ENCODE measurements around the gene GAB3.

GAB3 gene

DNA sequence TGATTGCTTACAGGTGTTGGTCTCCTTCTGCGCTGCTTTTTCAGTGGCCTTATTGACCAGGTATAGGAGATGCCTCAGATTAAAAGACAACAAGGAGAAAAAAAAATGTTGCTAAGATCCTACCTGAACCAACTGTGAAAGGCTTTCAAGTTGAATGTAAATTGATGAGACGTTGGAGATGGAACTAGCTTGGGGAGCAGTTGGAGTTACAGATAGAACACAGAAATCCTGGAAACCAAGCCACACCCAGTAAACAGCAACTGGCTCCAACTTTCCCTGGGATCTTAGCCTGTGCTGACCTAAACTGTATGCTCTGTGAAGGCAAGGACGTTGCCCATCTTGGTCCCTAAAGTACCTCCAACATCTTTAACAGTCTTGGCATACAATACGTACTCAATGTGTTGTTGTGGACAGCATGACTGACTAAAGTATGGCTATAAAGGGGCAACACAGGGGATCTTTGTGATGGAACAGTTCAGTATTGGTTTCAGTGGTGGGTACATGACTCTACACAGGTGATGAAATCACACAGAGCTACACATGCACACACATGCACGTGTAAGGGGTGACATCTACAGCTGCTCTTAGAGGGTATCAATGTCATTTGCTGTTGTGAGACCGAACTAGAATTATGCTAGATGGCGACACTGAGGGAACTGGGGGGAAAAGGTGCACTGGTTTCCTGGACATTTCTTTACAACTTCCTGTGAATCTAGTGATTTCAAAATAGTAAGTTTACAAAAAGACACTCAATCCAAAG lies 22.3 kb downstream of the GAB3 start:
- DNase-seq, result no peak
- intact Hi-C loops (cut with DNase I), result no loop called here

DNA sequence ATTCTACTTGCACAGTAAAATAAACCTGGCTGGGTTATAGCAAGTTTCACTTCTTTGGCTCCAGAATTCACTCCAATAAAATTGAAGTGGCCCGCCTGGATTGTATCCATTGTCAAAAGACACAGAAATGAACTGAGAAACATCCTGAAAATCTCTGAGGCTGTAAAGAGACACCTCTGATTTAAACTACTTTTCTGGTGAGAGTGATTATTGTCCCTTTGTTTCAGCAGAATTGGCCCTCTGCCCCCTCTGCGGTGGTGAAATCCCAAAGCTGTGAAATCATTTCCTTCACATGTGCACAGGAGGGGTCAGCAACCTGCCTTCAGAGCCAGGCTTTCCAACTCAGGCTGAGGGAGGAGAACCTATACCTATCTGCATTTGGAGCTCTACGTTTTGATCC lies 23.0 kb downstream of the GAB3 start:
- intact Hi-C loops (cut with DNase I), result no loop called here
- DNase-seq, result no peak

DNA sequence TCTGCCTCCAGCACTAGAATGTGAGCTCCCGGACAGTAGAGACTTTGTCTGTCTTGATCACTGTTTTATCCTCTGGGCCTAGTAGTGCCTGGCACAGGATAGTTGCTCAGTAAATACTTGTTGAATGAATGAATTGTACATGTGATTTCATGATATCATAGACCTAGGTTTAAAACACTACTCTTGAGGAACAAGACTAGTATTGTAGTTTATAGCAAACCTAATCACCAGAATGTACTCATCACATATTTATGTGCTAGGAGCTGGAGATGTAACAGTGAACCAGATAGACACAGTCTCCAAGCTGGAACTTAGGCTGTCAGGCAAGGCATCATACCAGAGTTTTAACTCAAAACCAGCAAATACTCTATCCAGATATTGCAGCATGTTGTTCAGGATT lies 23.5 kb downstream of the GAB3 start:
- intact Hi-C loops (cut with DNase I), result no loop called here
- no peak for DNase-seq

DNA sequence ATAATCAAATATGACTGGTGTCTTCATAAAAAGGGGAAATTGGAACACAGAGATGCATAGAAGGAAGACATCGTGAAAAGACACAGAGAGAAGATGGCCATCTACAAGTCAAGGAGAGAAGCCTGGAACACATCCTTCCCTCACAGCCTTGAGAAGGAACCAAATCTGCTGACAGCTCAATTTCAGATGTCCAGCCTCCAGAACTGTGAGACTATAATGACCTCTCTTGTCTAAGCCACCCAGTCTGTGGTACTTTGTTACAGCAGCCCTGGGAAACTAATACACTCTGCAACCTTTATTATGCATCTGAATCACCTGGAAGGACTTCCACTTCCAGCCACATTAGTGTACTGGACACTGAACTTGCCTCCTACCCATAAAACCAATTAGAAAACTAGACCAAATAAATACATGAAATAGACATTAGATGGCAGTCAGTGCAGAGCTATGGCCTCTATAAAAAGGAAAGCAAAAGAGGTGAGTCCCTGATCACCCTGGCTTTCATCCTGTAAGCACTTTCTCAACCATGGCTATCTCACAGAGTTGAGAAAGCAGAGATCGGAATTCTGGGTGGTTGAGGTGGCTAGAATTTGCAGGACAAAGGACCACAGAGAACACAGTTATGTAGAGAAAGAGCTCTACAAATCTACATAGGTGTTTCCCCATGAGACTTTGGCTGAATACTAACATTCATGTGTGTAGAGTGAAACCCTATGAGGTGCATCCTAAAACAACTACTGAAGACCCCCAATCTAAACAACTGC lies 25.7 kb downstream of the GAB3 start:
- DNase-seq, result no peak
- intact Hi-C loops (cut with DNase I), result no loop called here

DNA sequence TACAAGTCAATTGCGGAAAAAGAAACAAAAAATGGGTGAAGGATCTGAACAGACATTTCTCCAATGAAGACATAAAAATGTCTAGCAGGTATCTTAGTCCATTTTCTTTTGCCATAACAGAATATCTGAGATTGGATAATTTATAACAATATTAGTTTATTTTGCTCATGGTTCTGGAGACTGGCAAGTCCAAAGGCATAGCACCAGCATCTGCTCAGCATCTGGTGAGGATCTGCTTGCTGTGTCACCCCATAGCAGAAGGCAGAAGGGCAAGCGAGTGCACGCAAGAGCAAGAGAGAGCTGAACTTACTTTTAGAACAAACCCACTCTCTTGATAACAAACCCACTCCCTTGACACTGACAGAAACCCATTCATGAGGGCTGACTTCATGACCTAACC lies 29.7 kb downstream of the GAB3 start:
- intact Hi-C loops (cut with DNase I), result no loop called here
- DNase-seq, result no peak

DNA sequence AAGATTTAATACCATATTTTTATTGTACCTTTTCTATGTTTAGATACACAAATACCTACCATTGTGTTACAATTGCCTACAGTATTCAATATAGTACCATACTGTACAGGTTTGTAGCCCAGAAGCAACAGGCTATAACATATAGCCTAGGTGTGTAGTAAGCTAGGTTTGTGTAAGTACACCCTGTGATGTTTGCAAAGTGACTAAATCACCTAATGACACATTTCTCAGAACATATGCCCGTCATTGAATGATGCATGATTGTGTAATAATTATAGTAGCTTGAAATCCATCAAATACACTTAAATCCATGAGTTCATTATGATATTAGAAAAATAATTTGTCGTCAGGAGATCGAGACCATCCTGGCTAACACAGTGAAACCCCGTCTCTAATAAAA lies 30.8 kb downstream of the GAB3 start:
- DNase-seq, result no peak
- intact Hi-C loops (cut with DNase I), result no loop called here

DNA sequence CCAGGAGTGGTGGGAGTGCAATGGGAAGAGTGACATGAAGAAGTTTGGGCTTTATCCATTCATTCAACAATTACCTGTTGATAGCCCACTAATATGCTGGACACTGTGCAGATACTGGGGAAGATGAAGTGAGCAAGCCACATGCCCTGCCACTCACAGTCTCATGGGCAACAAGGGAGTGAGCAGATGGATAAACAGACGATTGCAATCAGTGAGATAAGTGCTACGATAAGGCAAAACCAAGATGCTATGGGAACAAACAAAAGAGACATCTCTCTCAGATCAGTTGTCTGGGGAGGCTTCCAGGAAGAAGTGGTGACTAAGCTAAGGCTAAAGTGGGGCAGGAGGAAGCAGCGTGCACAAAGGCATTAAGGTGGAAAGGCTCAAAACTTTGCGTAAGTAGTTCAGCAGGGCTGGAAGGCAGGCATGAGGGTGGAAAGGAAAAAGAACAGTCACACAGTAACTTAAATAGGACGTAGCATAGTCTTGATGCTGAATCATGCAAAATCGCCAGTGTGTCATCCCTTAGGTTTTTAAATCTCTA lies 31.7 kb downstream of the GAB3 start:
- DNase-seq, result no peak
- intact Hi-C loops (cut with DNase I), result no loop called here

DNA sequence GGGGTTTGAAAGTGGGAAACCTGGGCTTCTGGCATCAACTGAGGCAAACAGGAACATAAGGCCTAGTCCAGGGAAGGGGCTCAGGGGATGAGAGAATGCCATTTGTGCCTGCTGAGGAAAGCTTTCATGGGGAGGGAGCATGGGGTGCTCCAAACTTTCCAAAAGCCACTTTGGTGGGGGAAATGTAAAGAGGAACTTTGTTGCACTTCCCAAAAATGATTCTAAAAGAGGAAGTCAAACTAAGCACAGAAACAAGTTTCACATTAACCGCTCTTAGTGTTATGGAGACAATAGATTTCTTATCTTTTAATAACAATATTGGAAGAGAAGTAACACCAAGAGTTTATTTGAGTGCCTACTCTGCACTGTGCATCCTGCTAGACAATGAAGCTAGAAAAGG lies 32.3 kb downstream of the GAB3 start:
- DNase-seq, result no peak
- intact Hi-C loops (cut with DNase I), result no loop called here

DNA sequence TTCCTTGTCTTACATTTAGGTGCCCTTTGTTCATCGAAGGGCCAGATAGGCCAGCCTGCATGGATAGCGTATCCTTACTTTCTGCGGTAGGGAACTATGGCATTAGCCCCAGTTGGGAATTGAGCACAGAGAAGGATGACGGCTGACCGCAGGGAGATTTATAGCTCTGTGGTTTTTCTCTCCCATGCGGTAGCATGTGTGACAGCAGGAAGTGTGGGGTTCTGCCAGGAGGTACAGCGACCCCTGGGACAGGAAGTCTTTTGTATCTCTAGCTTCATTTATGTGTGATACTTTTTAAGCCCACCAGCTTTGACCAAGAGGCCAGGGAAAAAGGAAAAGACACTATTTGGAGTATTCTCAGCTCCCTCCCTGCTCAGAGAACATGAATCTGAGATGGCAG lies 33.1 kb downstream of the GAB3 start:
- intact Hi-C loops (cut with DNase I), result no loop called here
- DNase-seq, result peak in 1 of 42 donors; percentile 11

DNA sequence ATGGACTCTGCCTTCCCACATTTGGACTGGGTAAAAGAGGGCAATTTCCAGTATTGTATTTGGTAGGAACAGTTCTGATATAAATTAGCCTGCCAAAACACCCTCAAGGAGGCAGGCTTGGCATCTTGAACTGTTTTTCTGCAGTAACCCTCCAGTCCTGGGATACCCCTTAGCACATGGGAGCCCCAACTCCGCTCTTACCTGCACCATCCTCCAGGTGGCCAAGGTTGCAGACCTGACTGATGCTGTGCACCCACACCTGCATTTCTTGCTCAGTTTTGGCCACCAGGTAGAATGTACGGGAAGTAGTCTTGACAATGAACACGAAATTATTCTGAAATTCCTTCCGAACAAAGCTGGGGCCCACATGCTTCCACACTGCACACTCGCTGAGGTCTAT lies 35.1 kb downstream of the GAB3 start:
- DNase-seq, result no peak
- intact Hi-C loops (cut with DNase I), result no loop called here

DNA sequence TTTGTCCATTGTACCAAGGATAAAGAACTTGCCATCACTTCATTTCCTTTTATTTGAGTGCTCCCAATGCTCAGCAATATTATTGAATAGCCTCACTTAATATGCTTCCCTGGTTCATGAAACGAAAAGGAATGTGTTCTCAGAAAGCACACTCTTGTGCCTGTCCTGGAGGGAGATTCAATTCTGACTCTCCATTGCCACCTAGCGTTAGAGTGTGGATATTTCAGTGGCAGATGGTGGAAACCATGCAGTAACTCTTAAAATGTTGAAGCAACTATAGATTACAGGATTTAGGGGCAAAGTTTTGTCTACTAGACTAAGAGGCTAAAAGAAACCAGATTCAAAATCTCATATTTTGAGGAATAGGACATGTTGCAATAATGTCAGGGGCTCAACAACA lies 36.0 kb downstream of the GAB3 start:
- intact Hi-C loops (cut with DNase I), result no loop called here
- DNase-seq, result peak in 32 of 42 donors; percentile 18 to 79 (median 58)

DNA sequence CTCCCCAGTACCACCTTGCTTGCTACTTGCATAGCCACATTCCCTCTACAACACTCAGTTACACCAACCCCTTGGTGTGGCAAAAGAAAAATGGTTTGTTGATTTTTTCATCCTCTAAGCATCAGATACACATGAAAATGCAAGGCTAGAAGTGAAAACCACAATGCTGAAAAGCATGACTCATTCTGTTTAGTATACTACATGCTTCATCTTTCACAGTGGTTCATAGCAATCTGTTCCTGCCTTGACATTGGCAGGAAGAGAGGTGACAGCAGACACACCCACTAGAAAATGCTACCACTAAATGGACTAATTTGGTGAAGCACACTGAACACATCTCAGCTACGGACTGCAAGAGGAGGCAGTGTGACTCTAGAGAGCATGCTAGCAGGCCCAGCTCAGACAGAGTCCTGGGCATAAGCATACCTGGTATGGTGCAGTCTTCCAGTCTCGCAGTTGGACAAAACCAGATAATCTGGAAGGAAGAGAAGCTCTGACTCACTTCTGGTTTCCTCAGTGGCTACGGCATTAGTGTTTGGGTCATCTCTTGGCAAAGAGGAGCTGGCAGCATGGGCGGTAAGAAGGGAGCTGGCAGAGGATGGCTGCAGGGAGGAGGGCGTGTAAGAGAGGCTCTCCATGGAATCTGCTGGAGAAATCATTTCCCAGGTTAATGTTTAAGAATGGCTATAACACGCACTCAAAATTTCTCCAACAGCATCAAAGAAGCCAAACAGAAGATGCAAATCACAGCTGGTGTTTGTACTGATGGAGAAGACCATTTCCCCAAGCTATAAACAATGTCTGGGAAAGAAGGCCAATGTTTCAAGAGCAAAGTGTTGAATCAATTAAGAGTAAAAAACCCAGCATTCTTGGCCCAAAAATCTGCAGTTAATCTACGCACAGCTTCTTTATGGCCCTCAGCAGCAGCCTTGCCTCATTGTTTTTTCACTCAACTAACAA lies 37.8 kb downstream of the GAB3 start:
- DNase-seq, result no peak
- intact Hi-C loops (cut with DNase I), result no loop called here

DNA sequence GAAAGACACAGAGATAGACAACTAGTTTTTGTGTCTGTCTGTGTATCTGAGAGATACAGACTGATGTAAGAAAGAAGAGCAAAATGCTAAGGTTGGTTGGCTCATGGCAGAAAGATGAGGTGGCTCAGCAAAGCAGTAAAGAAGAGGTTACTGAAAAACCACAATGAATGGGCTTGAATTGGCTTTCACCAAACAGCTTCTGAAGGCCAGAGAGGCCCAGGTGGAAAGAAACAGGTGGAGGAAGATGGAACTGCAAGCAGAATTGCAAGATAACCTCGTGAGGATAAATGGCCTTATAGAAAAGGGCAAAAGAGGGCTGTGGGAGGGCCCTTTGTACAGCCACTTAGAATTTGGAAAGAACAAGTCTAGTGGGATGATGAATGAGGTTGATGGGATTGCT lies 39.6 kb downstream of the GAB3 start:
- DNase-seq, result no peak
- intact Hi-C loops (cut with DNase I), result no loop called here

DNA sequence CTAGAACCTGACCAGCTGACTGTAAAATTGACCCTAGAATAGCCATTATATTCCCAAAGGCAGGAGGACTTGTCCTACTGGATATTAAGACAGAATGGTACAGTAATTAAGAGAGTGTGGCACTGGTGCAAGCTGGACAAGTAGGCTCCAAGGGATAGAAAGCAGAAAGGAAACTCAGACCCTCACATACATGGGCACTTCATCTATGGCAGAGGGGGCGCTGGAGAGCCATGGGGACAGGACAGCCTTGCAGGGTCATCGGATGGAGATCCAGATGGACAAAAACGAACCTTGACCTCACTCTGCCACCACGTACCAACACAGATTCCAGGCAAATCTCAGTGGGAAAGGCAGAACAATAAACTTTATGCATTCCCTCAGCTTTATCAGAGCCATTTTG lies 40.6 kb downstream of the GAB3 start:
- no peak for DNase-seq
- intact Hi-C loops (cut with DNase I), result no loop called here

DNA sequence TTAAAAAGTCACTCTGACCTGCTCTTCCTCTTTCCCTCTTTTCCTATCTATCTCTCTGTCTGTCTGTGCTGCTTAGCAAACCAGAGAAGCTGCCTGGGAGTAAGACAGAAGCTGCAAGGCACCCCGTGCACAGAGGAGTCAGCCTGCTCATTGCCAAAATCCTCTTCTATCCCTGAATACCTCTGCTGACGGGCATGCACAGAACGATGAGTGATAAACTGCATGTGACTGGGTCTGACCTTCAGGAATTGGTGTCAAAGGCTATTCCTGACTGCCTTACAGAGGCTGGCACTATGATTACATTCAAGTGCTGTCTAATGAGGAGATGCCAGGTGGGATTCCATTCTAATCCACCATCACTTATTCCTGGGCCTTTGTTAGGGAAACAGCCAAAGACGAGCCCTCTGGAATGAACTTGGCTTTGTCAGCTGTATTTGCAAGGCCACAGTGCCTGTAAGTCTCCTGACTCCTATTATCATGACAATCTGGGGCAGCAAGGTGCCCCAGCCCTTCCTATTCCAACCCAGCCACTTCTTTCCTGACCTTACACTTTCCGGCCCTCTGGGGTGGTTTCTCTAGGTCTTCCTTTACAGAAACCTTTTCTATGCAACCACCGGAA lies 52.1 kb downstream of the GAB3 start:
- intact Hi-C loops (cut with DNase I), result no loop called here
- no peak for DNase-seq

DNA sequence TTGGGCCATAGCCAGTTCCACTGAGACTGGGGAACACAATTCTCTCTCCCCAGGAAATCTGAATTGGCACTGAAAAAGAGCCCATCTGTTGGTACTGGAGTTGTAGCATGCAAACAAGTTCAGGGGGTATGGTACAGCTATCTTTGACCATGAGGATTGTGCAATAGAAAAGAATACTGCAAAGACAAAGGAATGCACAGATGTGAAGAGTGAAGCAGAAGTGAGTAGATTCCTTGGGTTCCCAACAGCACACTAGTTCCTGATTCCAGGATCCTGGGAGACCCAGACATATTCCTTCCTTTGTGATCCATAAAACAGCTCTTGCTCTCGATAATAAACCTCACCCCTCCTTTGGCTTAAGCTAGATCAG lies 54.2 kb downstream of the GAB3 start:
- no peak for DNase-seq

DNA sequence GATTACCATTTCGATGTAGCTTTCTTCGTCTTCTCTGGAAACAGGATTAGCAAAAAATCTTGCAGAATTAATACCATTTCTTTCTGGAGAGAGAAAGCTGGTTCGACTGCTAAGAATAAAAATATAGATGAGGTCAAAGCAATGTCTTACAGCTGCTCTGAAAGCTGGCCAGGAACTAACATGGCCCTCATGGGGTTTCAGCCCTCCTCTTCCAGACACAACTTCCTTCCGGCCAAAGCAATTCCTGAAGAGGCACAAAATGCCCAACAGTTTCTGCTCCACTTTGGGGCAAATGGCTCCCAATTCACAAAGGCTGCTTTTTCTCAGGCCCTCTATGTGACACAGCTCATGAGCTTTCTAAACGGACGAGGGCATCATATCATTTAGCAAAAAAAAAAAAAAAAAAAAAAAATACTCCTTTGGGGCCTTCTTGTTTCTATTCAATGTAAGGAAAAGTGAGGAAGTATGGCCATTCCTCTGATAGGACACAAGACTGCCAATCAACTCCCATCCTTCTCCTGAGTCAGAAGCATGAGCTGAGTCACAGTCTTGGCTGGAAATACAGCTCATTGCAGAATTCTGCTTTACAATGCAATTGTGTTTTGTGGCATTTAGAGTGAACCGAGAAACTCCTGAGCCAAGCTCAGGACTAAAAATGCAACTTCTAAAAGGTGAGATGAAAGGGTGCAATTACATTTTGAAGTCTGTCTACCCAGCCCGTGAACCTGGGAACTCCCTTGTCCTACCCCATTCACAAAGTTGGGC lies 54.8 kb downstream of the GAB3 start:
- intact Hi-C loops (cut with DNase I), result no loop called here
- peak in 5 of 42 donors; percentile 1 to 45 (median 28) for DNase-seq

More for the DNA sequence above, 54.2 kb downstream of the GAB3 start:
- intact Hi-C loops (cut with DNase I), result no loop called here

DNA sequence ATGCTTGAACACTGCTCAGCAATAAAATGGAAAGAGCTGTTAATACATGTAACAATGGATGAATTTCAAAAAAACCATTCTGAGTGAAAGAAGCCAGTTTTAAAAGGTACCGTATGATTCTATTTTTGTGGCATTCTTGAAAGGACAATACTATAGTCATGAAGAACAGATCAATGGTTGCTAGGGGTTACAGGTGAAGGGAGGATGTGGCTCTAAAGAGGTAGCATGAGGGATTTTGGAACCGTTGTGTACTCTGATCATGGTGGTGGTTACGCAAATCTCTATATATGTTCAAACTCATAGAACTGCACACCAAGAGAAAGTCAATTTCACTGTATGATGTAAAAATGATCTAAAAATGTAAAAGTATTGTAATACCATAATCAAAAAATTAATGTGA lies 57.5 kb downstream of the GAB3 start:
- intact Hi-C loops (cut with DNase I), result no loop called here

More for the DNA sequence above, 57.5 kb downstream of the GAB3 start:
- no peak for DNase-seq
